Activated CD8-positive, alpha-beta memory T cell treated with anti-CD3 and anti-CD28 coated beads for 48 hours (primary cell): ENCODE results near the gene GPHN.

Source experiments
- DNase-seq, 3 experiments: peaks; one replicate each; pipeline ENCODE4 v3.0.0-alpha.2; 2020; ENCODE audit warnings: low read depth in 2 of 3, low spot score in 2 of 3

GPHN gene

DNA sequence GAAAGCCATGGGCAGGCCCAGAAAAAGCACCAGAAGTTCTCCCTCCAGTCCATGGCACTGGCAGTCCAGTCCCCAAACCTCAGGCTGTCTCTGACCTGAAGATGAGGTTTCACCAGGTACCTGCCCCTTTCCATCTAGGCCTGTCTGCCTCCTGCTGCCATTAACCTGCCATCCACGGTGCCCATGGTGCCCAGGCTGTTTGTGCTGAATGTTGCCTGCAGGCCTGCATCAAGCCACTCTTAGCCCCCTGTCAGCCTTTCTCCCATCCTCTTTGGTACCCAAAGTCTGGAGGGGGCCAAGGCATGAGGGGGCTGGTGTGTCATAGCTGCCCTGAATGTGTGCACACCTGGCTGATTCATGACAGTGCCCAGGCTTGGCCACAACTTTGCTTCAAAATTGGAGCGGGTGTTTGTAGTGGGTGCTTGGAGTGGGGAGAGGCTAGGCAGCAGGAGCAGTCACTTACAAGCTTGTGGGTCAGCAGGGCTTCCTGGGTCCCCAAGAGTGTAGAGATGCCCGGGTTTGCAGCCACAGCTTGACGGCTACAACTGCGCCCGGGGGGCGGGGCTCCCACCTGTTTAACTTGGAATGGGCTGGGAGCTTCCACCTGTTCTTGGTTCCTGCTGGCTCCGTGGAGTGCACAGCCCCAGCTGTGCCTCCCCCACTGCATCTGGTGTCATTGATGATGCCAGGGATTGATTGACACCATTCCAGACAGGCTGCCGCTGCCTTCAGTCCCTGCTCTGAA is 88.5 kb downstream of the GPHN start:
- no peak for DNase-seq

DNA sequence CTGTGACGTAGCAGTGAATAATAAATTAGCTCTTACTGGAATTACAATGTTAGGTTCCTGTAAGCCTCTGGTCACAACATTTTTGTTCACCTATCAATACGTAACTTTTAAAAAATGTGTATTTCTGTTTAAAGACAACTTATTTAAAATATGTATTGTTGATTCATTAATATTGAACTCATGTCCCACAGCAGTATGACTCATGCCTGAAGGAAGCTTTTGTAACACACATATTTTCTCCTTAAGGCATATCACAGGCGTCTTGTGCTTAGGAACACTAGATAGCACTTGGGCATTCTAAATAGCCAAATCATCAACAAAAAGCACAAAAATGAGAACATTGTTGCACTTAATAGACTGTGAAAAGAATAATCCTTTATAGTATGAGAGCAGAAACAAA is 92.5 kb downstream of the GPHN start:
- no peak for DNase-seq

DNA sequence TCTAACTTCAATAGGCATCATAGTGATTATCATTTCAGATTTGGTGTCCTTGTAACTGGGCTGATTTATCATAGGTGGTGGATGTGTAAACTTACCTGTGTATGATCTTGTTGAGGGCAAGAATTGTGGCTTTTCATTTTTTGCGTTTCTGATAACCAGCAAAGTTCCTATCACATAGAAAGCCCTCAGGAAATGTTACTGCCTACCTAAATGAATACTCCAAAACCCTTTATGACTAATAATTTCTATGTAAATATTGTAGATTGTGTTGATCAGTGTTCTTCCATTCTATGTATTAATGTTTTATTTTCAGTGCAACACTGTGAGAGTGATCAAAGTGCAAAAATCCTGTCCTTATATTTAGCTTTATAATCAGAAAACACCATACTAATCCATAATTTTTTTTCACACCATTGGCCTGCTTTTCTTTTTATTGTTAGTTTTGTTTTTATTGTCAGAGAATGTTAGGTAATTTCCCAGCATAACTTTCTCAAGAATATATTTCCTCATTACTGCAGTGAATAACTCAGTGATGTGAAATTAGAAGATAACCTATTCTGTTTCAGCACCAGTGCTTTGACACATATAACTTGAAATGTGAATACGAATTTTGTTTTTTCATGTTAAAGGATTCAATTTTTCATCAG is 94.1 kb downstream of the GPHN start:
- no peak for DNase-seq

DNA sequence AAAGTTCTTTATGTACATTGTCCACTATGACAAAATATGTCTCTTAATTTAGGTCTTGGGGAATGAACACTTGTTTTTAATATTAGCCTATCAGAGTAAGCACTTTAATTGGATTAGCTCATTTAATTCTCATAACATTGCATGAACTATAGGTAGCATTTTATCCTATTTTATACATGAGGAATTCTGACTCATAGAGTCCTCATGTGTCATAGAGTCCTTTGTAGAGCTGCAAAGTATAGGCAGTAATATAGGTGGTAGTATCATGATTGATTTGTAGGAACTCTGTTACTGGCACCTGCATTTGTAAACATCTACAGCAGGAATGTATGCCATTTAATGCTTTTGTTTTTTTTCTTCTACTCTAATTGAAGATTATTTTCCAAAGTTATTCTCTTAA is 96.0 kb downstream of the GPHN start:
- DNase-seq, result no peak

DNA sequence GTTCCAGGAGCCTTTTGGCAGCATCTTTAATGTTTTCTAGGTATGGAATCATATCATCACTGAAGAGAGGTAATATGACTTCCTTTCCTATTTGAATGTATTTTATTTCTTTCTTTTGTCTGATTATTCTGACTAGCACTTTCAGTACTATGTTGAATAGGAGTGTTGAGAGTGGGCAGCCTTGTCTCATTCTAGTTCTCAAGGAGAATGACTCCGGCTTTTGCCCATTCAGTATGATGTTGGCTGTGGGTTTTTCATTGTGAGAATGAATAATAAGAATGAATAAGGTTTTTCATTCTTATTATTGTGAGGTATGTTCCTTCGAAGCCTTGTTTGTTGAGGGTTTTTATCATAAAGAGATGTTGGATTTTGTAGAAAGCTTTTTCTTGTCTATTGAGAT is 98.9 kb downstream of the GPHN start:
- no peak for DNase-seq

DNA sequence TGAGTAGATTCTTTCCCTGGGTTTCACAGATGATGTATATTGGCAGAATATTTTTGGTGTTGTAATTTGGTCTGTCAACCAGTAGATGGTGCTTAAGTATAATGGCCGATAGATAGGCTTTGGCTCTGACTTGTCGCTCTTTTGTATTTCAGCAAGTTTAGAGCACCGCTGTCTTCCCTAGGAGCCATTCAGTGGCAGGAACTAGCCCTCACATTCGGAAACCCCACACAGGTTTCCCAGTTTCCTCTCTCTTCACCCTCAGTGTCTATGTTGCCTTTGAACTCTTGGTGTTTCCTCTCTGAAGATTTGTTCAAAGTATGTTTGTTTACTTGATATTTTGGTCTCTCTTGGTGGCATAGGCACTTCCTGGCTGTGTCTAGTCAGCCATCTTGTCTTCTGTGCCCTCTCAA is 102.2 kb downstream of the GPHN start:
- DNase-seq, result no peak

DNA sequence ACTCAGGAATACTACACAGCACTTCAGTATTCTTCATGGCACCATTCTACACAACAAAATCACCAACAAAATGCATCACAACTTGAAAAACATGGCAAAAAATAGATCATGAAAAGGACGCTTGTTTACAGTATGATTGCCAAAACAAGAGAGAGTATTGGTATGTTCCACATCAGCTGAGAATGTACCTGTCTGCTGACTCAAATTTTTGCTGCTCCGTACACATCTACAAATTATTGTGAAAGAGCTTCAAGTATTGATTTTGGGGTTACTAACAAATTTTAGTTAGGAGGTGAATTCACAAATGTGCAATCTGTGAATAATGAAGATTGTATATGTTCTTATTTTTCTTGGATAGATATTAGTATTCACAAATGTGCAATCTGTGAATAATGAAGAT is 105.4 kb downstream of the GPHN start:
- DNase-seq, result no peak

DNA sequence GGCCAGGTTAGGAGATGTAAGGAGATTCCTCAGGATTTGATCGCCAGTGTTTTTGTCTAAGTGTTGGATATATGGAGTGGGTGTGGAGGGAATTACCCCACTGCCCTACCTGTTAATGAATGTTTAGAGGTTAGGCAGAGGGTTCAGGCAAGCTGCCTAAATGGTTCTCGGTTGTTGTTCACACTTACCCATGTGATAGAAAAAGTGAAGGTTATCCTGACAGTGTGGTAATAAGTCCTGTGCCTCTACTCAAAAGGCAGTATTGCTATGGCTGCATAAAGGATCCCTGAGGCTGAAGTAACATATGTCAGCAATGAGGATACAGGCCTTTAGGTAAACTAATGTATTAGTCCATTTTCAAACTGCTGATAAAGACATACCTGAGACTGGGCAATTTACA is 112.0 kb downstream of the GPHN start:
- no peak for DNase-seq

DNA sequence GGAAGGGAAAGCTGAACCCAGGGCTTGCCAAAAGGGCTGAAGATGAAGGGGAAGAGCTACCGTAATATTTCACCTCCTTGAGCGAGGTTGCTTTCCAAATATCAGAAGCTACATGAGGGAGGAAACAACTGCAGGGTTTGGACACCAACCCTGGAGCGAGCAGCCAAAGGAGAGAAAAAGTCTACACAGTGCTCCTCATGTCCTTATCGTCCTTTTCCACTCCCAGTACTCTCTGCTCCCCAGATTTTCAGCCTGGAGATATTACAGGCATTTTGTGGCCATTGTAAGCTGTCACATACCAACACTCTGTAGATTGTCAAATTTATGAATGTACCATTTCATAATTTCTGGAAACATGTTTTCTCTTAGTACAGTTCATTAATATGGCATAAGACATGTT is 115.9 kb downstream of the GPHN start:
- no peak for DNase-seq

DNA sequence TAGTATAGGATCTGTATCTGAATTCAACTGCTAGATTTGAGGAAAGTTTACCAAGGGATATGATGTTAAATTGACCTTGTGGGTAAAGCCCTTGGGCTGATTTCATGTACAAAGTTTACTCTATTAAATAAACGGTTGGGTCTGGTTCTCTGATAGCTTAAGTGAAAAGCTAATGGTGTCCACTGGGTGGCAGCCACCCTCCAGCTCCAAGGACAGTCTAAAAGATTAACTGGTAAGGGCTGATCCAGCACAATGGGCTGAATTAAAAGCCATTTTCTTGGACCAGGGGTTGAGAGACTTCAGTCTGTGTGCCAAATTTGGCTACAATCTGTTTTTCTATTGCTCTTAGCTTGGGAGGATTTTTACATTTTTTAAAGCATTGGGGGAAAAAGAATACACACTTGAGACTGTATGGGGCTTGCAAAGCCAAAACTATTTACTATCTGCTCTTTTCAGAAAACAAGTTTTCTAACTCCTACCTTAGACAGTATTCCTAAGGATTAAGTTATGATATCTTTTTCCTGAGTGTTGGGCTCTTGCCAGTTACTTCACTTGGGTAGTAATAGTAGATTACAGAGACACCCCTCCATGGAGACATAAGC is 116.5 kb downstream of the GPHN start:
- no peak for DNase-seq

DNA sequence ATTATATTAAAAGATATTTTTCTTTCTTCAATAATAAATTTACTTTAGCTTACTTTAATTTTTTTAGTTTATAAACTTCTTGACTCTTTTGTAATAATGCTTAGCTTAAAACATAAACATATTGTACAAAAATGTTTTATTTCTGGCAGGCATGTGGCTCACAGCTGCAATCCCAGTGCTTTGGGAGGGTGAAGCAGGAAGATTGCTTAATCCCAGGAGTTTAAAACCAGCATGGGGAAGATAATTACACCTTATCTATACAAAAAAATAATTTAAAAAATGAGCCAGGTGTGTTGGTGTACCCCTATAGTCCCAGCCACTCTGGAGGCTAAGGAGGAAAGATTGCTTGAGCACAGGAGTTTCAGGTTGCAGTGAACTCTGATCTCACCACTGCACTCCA is 120.7 kb downstream of the GPHN start:
- no peak for DNase-seq

DNA sequence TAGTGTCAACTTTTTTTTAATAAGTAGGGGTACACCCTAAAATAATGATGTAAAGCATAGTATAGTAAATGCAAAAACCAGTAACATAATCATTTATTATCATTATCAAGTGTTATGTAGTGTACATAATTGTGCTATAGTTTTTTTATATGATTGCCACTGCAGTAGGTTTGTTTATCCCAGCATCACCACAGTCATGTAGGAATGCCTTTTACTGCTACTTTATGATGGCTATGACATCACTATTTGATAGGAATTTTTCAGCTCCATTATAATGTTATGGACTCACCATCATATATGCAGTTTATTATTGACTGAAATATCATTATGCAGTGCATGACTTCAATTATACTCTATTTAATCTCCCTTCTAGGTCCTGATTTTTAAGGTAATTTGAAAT is 121.6 kb downstream of the GPHN start:
- no peak for DNase-seq

DNA sequence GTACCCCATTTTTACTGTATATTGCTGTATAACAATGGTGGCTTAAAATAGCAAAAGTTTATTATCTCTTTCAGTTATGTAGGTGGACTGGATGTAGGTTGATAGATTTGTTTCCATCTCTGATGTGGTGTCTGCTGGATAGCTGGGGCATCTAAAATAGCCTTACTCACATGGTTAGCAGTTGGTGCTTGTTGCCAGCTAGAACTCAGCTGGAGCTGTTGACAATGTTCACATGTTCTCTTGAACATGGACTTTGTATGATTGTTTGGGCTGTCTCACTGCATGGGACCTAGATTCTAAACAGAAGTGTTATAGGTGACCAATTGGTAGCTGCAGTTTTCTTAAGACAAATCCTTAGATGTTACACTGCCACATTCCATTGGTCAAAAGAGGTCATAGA is 126.9 kb downstream of the GPHN start:
- DNase-seq, result no peak

DNA sequence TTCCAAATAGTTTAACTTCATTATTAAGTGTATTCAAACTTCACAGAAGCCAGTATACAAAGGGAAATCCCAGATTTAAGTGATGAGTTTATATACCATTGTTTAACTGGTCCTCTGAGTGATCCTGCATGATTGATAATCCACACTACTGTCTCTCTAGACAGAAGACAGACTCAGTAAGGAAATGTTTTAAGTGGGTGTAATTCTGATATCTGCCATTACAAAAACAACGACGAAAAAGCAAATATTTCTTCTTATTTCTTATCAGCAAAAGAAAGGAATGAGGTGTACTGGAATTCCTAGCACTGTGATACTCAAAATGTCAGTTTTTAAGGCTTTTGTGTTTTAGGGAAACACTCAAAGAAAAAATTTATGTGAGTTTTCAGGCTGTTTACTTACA is 127.5 kb downstream of the GPHN start:
- no peak for DNase-seq

DNA sequence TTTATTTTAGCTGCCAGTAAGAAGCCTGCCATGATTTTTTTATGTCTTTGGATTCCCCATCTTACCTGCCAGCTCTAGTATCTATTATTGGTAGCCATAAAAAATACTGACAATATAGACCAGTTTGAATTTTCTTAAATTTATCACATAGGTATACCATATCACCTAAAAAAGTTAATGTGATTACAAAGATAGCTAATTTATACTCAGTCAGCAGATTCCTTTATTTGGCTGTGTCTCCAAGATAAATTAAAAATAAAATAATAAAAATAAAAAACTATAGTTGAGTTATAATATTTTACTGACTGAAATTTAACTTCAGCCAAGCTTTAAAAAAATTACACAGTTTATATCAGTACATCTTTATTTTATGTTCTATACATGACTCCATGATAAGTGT is 128.3 kb downstream of the GPHN start:
- no peak for DNase-seq

DNA sequence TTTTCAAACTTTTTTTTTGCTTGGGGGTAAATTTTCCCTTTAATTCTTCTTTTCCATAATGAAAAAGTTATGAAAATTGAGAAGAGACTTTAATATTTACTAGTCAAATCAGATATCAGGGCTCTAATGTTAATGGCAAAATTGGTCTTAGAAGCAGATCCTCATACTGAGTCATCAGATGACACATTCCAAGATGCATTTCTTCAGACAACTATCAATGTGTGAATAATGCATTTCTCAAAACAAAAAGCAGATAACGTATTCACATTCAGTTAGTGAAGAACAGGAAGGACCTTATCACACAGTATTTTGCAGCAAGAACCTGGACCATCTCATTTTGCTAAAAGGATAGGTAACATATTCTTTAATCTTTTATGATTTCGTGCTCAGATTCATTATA is 130.7 kb downstream of the GPHN start:
- no peak for DNase-seq

DNA sequence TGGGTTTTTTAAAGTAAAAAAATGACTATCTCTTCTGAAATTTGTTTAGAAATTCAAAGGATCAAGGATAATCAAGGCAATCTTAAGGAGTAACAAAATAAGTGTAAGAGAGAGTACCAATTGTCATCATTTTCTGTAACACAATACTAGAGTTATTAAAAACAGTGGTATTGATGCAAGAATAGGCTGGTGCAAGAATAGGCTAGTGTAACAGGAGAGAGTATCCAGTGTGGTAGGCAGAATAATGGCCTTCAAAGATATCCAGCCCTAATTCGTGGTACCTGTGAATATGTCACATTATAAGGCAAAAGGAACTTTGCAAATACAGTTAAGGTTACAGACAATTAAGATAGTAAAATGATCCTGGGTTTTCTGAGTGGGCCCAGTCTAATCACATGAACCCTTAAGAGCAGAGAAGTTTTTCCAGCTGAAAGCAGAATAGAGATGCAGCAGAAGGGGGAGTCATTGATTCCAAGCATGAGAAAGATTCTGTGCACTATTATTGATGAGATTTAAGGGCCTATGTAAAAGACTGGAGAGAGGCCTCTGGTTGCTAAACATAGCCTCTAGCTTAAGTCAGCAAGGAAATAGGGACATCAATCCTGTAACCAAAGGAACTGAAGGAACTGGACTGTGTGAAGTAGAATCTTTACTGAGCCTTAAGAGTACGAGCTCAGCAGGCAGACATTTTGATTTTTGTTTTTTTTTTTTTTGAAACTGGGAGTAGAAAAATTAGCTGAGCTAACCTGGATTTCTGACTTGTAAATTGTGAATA is 134.1 kb downstream of the GPHN start:
- no peak for DNase-seq

DNA sequence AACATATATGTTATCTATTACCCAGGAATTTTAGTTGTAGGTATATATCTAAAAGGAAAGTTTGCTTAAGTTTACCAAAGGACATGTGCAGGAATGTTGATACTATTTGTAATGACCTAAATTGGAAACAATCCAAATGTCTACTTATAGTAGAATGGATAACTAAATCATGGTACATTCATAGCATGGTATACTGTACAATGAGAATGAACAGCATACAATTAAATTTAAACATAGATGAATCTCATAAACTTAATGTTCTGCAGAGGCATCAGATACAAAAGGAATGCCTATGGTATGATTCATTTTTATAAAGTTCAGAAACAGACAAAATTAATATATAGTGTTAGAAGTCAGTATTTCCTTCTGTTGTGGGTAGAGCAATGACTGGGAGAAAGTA is 135.4 kb downstream of the GPHN start:
- no peak for DNase-seq

DNA sequence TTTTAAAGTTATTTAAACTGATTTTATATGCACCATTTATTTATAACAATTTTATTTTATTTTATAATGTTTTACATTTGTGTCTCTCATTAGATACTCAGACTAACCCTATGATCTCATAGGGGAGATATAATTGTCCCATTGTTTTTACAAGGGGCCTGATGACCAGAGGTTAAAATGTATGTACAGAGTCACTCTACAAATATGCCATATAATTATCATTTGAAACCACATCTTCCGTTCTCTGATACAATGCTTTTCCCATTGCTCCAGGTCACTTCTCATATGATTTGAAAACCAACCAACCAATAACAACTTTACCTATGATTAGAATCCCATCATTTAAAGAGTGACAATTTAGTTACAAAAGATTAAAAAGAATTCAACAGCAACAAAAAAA is 137.8 kb downstream of the GPHN start:
- DNase-seq, result no peak

DNA sequence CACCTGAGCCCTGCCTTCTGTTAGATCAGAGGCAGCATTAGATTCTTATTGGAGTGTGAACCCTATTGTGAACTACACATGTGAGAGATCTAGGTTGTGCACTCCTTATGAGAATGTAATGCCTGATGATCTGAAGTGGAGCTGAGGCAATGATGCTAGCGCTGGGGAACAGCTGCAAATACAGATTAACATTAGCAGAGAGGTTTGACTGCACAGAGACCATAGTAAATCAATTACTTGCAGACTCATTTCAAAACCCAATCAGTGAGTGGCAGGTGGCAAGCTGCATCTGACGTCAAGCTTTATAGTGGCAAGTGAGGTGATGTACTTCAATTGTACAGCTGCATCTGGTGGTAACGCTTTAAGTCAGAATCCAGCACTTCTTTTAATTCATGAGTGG is 141.6 kb downstream of the GPHN start:
- peak in 1 of 3 experiments; percentile 2 for DNase-seq

DNA sequence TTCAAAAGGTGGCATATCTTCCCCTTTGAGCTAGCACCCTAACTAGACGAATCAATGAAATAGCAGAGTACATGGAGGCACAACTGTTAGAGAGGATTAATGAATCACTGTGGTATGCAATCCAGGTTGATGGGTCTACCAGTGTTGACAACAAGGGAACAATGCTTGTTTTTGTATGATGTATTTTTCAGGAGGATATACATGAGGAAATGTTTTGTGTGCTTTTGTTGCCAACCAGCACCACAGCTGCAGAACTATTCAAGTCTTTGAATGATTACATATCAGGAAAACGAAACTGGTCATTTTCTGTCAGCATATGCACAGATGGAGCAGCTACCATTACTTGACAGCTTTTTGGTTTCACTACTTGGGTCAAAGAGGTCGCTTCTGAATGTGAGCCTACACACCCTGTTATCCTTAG is 142.6 kb downstream of the GPHN start:
- DNase-seq, result no peak
